PC-3 (cell line): Measurements from ENCODE around the gene GPR132. TPM values are rescaled to one million over a fixed set of nuclear protein-coding genes. Genes with fewer than 3 reads are reported as not detected.

Experiments used
- ATAC-seq: fragments of 200-7000 bp; cut with Tn5 transposase; 2 replicates; pipeline ENCODE4 v1.9.1; 2020; ENCODE audit warnings: mild to moderate bottlenecking, moderate library complexity
- BruUV-seq: library from RNA; stranded (reverse); fragments of 400-500 nt; replicated peaks from 2 replicates; lab custom pipeline; 2021; lab: Mats Ljungman, UMichigan
- CTCF ChIA-PET: fragments of 300-600 bp; sonication (Branson Sonifier 250); formaldehyde crosslinking; loops from one replicate; lab custom pipeline; 2022; ENCODE audit warnings: antibody characterized with exemption; lab: Charles Lee
- POLR2A ChIA-PET: fragments of 300-600 bp; sonication (Branson Sonifier 250); formaldehyde crosslinking; loops from one replicate; lab custom pipeline; 2022; ENCODE audit warnings: antibody characterized with exemption; ENCODE audit not compliant: unreplicated experiment; lab: Charles Lee
- DNase-seq: peaks from one replicate; pipeline ENCODE4 v3.0.0-alpha.2; 2015
- H2AFZ ChIP-seq: fragments of 300-600 bp; sonication (generic); 2 replicates; pipeline ENCODE4 v1.6.0; 2016; ENCODE audit warnings: antibody characterized with exemption, low read length
- H3F3A ChIP-seq: fragments of 300-600 bp; sonication (generic); one replicate; pipeline ENCODE4 v1.6.0; 2017; ENCODE audit warnings: antibody characterized with exemption, low read length, control low read depth, mild to moderate bottlenecking; ENCODE audit not compliant: unreplicated experiment
- H3K27ac ChIP-seq: fragments of 300-600 bp; sonication (generic); 2 replicates; pipeline ENCODE4 v1.5.1; 2016; ENCODE audit warnings: mild to moderate bottlenecking, low read length
- H3K27me3 ChIP-seq: fragments of 300-600 bp; sonication (generic); 2 replicates; pipeline ENCODE4 v1.6.1; 2016; ENCODE audit warnings: low read length, mixed read lengths
- H3K36me3 ChIP-seq: fragments of 300-600 bp; sonication (generic); 2 replicates; pipeline ENCODE4 v1.6.1; 2016; ENCODE audit warnings: low read depth, mixed run types, low read length, mixed read lengths
- H3K4me1 ChIP-seq: fragments of 300-600 bp; sonication (generic); 2 replicates; pipeline ENCODE4 v1.5.1; 2016; ENCODE audit warnings: low read length; ENCODE audit not compliant: insufficient read depth
- H3K4me2 ChIP-seq: fragments of 300-600 bp; sonication (generic); 2 replicates; pipeline ENCODE4 v1.6.0; 2016; ENCODE audit warnings: low read length
- H3K4me3 ChIP-seq: fragments of 300-600 bp; sonication (generic); 2 replicates; pipeline ENCODE4 v1.5.1; 2016; ENCODE audit warnings: mild to moderate bottlenecking, low read length, mixed read lengths
- H3K79me2 ChIP-seq: fragments of 300-600 bp; sonication (generic); 2 replicates; pipeline ENCODE4 v1.6.1; 2017; ENCODE audit warnings: low read length, mixed read lengths
- H3K9ac ChIP-seq: fragments of 300-600 bp; sonication (generic); 2 replicates; pipeline ENCODE4 v1.6.0; 2016; ENCODE audit warnings: mild to moderate bottlenecking, low read length
- H3K9me2 ChIP-seq: fragments of 300-600 bp; sonication (generic); replicated peaks from 2 replicates; pipeline ENCODE4 v1.6.1; 2016; ENCODE audit warnings: mixed run types, low read length, mixed read lengths
- H3K9me3 ChIP-seq: fragments of 300-600 bp; sonication (generic); 2 replicates; pipeline ENCODE4 v1.6.1; 2016; ENCODE audit warnings: low read length, mixed read lengths
- H4K20me1 ChIP-seq: fragments of 300-600 bp; sonication (generic); 2 replicates; pipeline ENCODE4 v1.6.1; 2016; ENCODE audit warnings: low read length, mixed read lengths
- EZH2 ChIP-seq: fragments of 300-600 bp; sonication (generic); IDR thresholded peaks from one replicate; pipeline ENCODE4 v1.6.1; 2017; ENCODE audit warnings: antibody characterized with exemption, mild to moderate bottlenecking, low read length; ENCODE audit not compliant: unreplicated experiment
- EZH2phosphoT487 ChIP-seq: fragments of 300-600 bp; sonication (generic); IDR thresholded peaks from 2 replicates; pipeline ENCODE4 v1.6.1; 2018; ENCODE audit warnings: mild to moderate bottlenecking, antibody characterized with exemption, low read length, borderline replicate concordance
- intact Hi-C: fragments of 100-400 bp; cut with micrococcal nuclease; formaldehyde crosslinking; loops from 2 replicates; pipeline ENCODE4 v1.9.0; 2023
- total RNA-seq: library from RNA; depleted of rRNA; stranded (reverse); fragments of >200 nt; gene quantifications from 2 replicates; pipeline ENCODE4 v1.2.3, GENCODE V29; 2014
- TF ChIP-seq, protein P1 (sequence below): fragments of 300-600 bp; sonication (generic); conservative IDR thresholded peaks from 2 replicates; pipeline ENCODE4 v1.5.1; 2017; ENCODE audit warnings: antibody characterized with exemption, low read depth, mild to moderate bottlenecking, low read length

GPR132 gene
- total RNA-seq, 1 experiment from 2014 or later, result 0.04 TPM

DNA sequence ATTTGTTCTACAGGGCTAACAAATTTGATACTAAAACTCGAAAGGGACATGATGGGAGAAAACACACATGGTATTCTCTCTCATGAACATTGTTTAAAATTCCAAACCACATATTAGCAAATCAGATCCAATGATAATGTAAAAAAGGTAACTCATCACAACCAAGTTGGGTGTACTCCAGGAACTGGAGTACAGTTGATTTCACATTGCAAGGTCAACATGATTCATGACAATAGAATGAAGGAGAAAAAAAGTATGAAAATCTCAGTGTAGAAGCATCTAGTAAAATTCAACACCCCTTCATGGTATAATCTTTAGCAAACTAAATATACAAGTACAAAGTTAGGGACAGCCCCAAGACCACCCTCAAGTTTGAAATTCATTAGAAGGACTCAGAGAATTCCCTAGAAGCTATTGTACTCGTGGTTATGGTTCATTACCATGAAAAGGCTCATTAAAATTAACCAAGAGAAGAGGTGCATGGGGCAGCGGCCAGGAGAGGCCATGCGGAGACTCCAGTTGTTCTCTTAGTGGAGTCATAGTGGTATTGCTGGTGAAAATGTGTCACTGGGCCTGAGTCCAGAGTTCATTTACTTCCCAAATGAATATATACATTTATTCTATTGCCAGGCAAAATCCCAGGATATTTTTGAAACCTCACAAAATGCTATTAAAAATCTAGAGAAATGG lies 41.3 kb downstream of the GPR132 start:
- H3K4me3 ChIP-seq, result peak overlapping the region; percentile 48
- intact Hi-C loops, result loop anchor here (1.0 kb wide), 1 partner anchor 51 kb away; no protein-coding TSS in a partner anchor
- peak; percentile 91 for DNase-seq

DNA sequence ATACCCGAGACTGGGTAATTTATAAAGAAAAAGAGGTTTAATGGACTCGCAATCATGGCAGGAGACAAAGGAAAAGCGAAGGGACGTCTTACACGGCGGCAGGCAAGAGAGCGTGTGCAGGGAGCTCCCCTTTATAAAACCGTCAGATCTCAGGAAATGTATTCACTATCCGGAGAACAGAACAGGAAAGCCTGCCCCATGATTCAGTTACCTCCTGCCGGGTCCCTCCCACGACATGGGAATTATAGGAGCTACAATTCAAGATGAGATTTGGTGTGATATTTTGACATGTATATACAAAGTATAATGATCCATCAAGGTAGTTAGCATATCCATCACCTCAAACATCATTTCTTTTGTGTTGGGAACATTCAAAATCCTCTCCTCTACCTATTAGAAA lies 42.1 kb downstream of the GPR132 start:
- intact Hi-C loops, result no loop called here
- peak overlapping the region; percentile 48 for H3K4me3 ChIP-seq
- H3K27me3 ChIP-seq, result no peaks in the 10 kb centered on the region
- H4K20me1 ChIP-seq, result peaks cover 19% of the 10 kb centered on the region
- H3K9me2 ChIP-seq, result no peaks in the 10 kb centered on the region
- TF ChIP-seq EZH2phosphoT487 (no peak), EZH2 (no peak)
- TF ChIP-seq, protein P1, sequence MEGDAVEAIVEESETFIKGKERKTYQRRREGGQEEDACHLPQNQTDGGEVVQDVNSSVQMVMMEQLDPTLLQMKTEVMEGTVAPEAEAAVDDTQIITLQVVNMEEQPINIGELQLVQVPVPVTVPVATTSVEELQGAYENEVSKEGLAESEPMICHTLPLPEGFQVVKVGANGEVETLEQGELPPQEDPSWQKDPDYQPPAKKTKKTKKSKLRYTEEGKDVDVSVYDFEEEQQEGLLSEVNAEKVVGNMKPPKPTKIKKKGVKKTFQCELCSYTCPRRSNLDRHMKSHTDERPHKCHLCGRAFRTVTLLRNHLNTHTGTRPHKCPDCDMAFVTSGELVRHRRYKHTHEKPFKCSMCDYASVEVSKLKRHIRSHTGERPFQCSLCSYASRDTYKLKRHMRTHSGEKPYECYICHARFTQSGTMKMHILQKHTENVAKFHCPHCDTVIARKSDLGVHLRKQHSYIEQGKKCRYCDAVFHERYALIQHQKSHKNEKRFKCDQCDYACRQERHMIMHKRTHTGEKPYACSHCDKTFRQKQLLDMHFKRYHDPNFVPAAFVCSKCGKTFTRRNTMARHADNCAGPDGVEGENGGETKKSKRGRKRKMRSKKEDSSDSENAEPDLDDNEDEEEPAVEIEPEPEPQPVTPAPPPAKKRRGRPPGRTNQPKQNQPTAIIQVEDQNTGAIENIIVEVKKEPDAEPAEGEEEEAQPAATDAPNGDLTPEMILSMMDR, result no peak
- CTCF ChIA-PET, result no interaction called here
- BruUV-seq, result no TSS peak
- no peaks in the 10 kb centered on the region for H3K9me3 ChIP-seq
- peaks cover 70% of the 10 kb centered on the region for H3K4me1 ChIP-seq
- H3K4me2 ChIP-seq, result peak overlapping the region; percentile 83
- H3K9ac ChIP-seq, result peak overlapping the region; percentile 96
- peaks cover 44% of the 10 kb centered on the region for H3K79me2 ChIP-seq
- peaks cover 16% of the 10 kb centered on the region for H3K36me3 ChIP-seq
- DNase-seq, result peak; percentile 51
- no peak overlapping the region for H2AFZ ChIP-seq
- POLR2A ChIA-PET, result interaction anchor here (1.1 kb wide), 1 partner anchor 50 kb away, joined by 3 read pairs; no protein-coding TSS in a partner anchor
- peak overlapping the region; percentile 98 for H3K27ac ChIP-seq
- no peak for ATAC-seq
- peaks cover 33% of the 10 kb centered on the region for H3F3A ChIP-seq

More for the DNA sequence above, 41.3 kb downstream of the GPR132 start:
- TF ChIP-seq EZH2 (no peak), EZH2phosphoT487 (no peak)
- TF ChIP-seq, protein P1, result no peak
- H3K4me1 ChIP-seq, result peaks cover 70% of the 10 kb centered on the region
- no peaks in the 10 kb centered on the region for H3K9me3 ChIP-seq
- CTCF ChIA-PET, result no interaction called here
- no peak for ATAC-seq
- H4K20me1 ChIP-seq, result peaks cover 13% of the 10 kb centered on the region
- peak overlapping the region; percentile 83 for H3K4me2 ChIP-seq
- BruUV-seq, result no TSS peak
- H2AFZ ChIP-seq, result no peak overlapping the region
- no peaks in the 10 kb centered on the region for H3K9me2 ChIP-seq
- no peaks in the 10 kb centered on the region for H3K27me3 ChIP-seq
- H3K27ac ChIP-seq, result peak overlapping the region; percentile 98
- POLR2A ChIA-PET, result interaction anchor here (1.1 kb wide), 1 partner anchor 51 kb away, joined by 3 read pairs; no protein-coding TSS in a partner anchor
- H3K79me2 ChIP-seq, result peaks cover 36% of the 10 kb centered on the region
- H3K9ac ChIP-seq, result peak overlapping the region; percentile 96
- H3F3A ChIP-seq, result peaks cover 38% of the 10 kb centered on the region
- peaks cover 12% of the 10 kb centered on the region for H3K36me3 ChIP-seq

DNA sequence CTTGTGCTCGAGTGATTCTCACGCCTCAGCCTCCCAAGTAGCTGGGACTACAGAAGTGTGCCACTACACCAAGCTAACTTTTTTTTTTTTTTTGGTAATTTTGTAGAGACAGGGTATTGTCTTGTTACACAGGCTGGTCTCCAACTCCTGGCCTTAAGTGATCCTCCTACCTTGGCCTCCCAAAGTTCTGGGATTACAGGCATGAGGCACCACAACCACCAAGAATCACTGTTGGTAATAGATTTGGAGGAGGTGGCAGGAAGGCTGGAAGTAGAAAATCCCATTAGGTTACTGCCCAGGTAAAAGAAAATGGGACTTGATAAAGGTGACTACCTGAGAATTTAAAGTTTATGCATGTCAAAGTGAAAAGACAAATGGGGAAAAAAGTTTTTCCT lies 43.0 kb downstream of the GPR132 start:
- Histone ChIP-seq H3K4me3 (peak overlapping the region; percentile 71; the same call in 1 of the 2 replicates), H3K4me2 (peak overlapping the region; percentile 83), H3F3A (peaks cover 25% of the 10 kb centered on the region), H3K9ac (peak overlapping the region; percentile 96), H2AFZ (no peak overlapping the region), H3K9me3 (no peaks in the 10 kb centered on the region), H3K4me1 (peaks cover 69% of the 10 kb centered on the region), H4K20me1 (peaks cover 27% of the 10 kb centered on the region), H3K36me3 (peaks cover 19% of the 10 kb centered on the region), H3K9me2 (no peaks in the 10 kb centered on the region), H3K79me2 (peaks cover 53% of the 10 kb centered on the region), H3K27ac (peak overlapping the region; percentile 98), H3K27me3 (no peaks in the 10 kb centered on the region)
- BruUV-seq, result no TSS peak
- ChIA-PET CTCF (no interaction called here), POLR2A (no interaction called here)
- DNase-seq (peak; percentile 53), ATAC-seq (no peak)
- intact Hi-C loops, result no loop called here
- TF ChIP-seq EZH2, result no peak
- no peak for TF ChIP-seq EZH2phosphoT487
- TF ChIP-seq, protein P1, result no peak
